ENCODE measurements around the gene ABLIM3. TPM values are rescaled to one million over a fixed set of nuclear protein-coding genes. Genes with fewer than 3 reads are reported as not detected.

The ABLIM3 gene
- total RNA-seq, 1 donor from 2014 or later: 3.6 TPM

GRCh38 chr5:149156435-149157083 lies 15.3 kb downstream of the ABLIM3 start:
- TF ChIP-seq CTCF (IDR thresholded peaks at IDR 0.05; ENCODE audit: unreplicated experiment): no peak
- DNase-seq (ENCODE audit: low spot score): no peak
- Mint-ChIP-seq H3K27me3 (ENCODE audit: unreplicated experiment) (no peaks in the 10 kb centered on the region), H3K36me3 (ENCODE audit: low read depth, unreplicated experiment) (no peaks in the 10 kb centered on the region), H3K9me3 (ENCODE audit: unreplicated experiment) (no peaks in the 10 kb centered on the region), H3K4me3 (ENCODE audit: unreplicated experiment) (no peak overlapping the region), H3K27ac (ENCODE audit: unreplicated experiment) (no peak overlapping the region), H3K4me1 (ENCODE audit: unreplicated experiment) (peaks cover 11% of the 10 kb centered on the region)

GRCh38 chr5:149157330-149157729 lies 16.0 kb downstream of the ABLIM3 start:
- no peaks in the 10 kb centered on the region for H3K9me3 Mint-ChIP-seq (ENCODE audit: unreplicated experiment)
- DNase-seq (ENCODE audit: low spot score): no peak
- no peaks in the 10 kb centered on the region for H3K27me3 Mint-ChIP-seq (ENCODE audit: unreplicated experiment)
- TF ChIP-seq CTCF (IDR thresholded peaks at IDR 0.05; ENCODE audit: unreplicated experiment): no peak
- H3K4me1 Mint-ChIP-seq (ENCODE audit: unreplicated experiment): peaks cover 9% of the 10 kb centered on the region
- no peaks in the 10 kb centered on the region for H3K36me3 Mint-ChIP-seq (ENCODE audit: low read depth, unreplicated experiment)
- no peak overlapping the region for H3K27ac Mint-ChIP-seq (ENCODE audit: unreplicated experiment)
- no peak overlapping the region for H3K4me3 Mint-ChIP-seq (ENCODE audit: unreplicated experiment)

- Mint-ChIP-seq H3K4me3 (ENCODE audit: unreplicated experiment) (no peak overlapping the region), H3K27ac (ENCODE audit: unreplicated experiment) (no peak overlapping the region), H3K36me3 (ENCODE audit: low read depth, unreplicated experiment) (no peaks in the 10 kb centered on the region), H3K9me3 (ENCODE audit: unreplicated experiment) (no peaks in the 10 kb centered on the region), H3K27me3 (ENCODE audit: unreplicated experiment) (peaks cover 3% of the 10 kb centered on the region), H3K4me1 (ENCODE audit: unreplicated experiment) (no peaks in the 10 kb centered on the region)
- DNase-seq (ENCODE audit: low spot score): no peak
- no peak for TF ChIP-seq CTCF (IDR thresholded peaks at IDR 0.05; ENCODE audit: unreplicated experiment)
Observed at GRCh38 chr5:149160291-149160787, 19.0 kb downstream of the ABLIM3 start.

- Mint-ChIP-seq H3K4me3 (ENCODE audit: unreplicated experiment) (no peak overlapping the region), H3K27me3 (ENCODE audit: unreplicated experiment) (peaks cover 3% of the 10 kb centered on the region), H3K27ac (ENCODE audit: unreplicated experiment) (no peak overlapping the region), H3K9me3 (ENCODE audit: unreplicated experiment) (no peaks in the 10 kb centered on the region), H3K4me1 (ENCODE audit: unreplicated experiment) (no peaks in the 10 kb centered on the region), H3K36me3 (ENCODE audit: low read depth, unreplicated experiment) (no peaks in the 10 kb centered on the region)
- no peak for DNase-seq (ENCODE audit: low spot score)
- TF ChIP-seq CTCF (IDR thresholded peaks at IDR 0.05; ENCODE audit: unreplicated experiment): no peak
Observed at GRCh38 chr5:149161026-149161687, 19.9 kb downstream of the ABLIM3 start.

GRCh38 chr5:149161850-149162249 lies 20.6 kb downstream of the ABLIM3 start:
- DNase-seq (ENCODE audit: low spot score): no peak
- no peaks in the 10 kb centered on the region for H3K4me1 Mint-ChIP-seq (ENCODE audit: unreplicated experiment)
- H3K27ac Mint-ChIP-seq (ENCODE audit: unreplicated experiment): no peak overlapping the region

More at GRCh38 chr5:149161850-149162249, 20.6 kb downstream of the ABLIM3 start:
- Mint-ChIP-seq H3K4me3 (ENCODE audit: unreplicated experiment) (no peak overlapping the region), H3K9me3 (ENCODE audit: unreplicated experiment) (no peaks in the 10 kb centered on the region), H3K36me3 (ENCODE audit: low read depth, unreplicated experiment) (no peaks in the 10 kb centered on the region), H3K27me3 (ENCODE audit: unreplicated experiment) (peaks cover 3% of the 10 kb centered on the region)
- TF ChIP-seq CTCF (IDR thresholded peaks at IDR 0.05; ENCODE audit: unreplicated experiment): no peak
